ENCODE data around the gene PDLIM3. TPM values are rescaled to one million over a fixed set of nuclear protein-coding genes. Genes with fewer than 3 reads are reported as not detected.
A peak's percentile ranks its signal among the peaks of the same experiment; 100 is the strongest.

The PDLIM3 gene
- total RNA-seq, 1 donor from 2014 or later: 1.4 TPM

- H3K9ac ChIP-seq: no peak overlapping the region
- no peak for DNase-seq (ENCODE audit: low spot score)
- no peak overlapping the region for H3K27ac ChIP-seq
- Mint-ChIP-seq H3K27ac (no peak overlapping the region), H3K4me1 (peaks cover 8% of the 10 kb centered on the region), H3K4me3 (no peak overlapping the region), H3K36me3 (no peaks in the 10 kb centered on the region), H3K9me3 (no peaks in the 10 kb centered on the region), H3K27me3 (ENCODE audit: insufficient read depth, low read depth) (peaks cover 5% of the 10 kb centered on the region)
- TF ChIP-seq CTCF (IDR thresholded peaks at IDR 0.05) (no peak), EZH2phosphoT487 (IDR thresholded peaks at IDR 0.05) (no peak), EZH2 (IDR thresholded peaks at IDR 0.05) (no peak)
- H2AFZ ChIP-seq (replicated peaks): no peak overlapping the region
- H3K9me3 ChIP-seq (ENCODE audit: low read depth): no peaks in the 10 kb centered on the region
- H3K27me3 ChIP-seq: no peaks in the 10 kb centered on the region
- H3K79me2 ChIP-seq (ENCODE audit: low read depth): no peaks in the 10 kb centered on the region
- no peak overlapping the region for H3K4me2 ChIP-seq
- no peaks in the 10 kb centered on the region for H3K36me3 ChIP-seq
- H3K4me3 ChIP-seq: no peak overlapping the region
- no peaks in the 10 kb centered on the region for H4K20me1 ChIP-seq (ENCODE audit: low read depth)
- peaks cover 16% of the 10 kb centered on the region for H3K4me1 ChIP-seq
- H3F3A ChIP-seq (ENCODE audit: low read depth): no peaks in the 10 kb centered on the region
Observed at GRCh38 chr4:185548587-185548986, 13.3 kb upstream of the PDLIM3 start.

- TF ChIP-seq EZH2 (IDR thresholded peaks at IDR 0.05): no peak
- TF ChIP-seq EZH2phosphoT487 (IDR thresholded peaks at IDR 0.05): no peak
- TF ChIP-seq CTCF (IDR thresholded peaks at IDR 0.05): no peak
- Mint-ChIP-seq H3K27me3 (ENCODE audit: insufficient read depth, low read depth) (peaks cover 5% of the 10 kb centered on the region), H3K27ac (no peak overlapping the region), H3K4me3 (no peak overlapping the region), H3K9me3 (no peaks in the 10 kb centered on the region), H3K36me3 (no peaks in the 10 kb centered on the region), H3K4me1 (peaks cover 16% of the 10 kb centered on the region)
- no peaks in the 10 kb centered on the region for H3F3A ChIP-seq (ENCODE audit: low read depth)
- no peak overlapping the region for H3K27ac ChIP-seq
- H3K4me1 ChIP-seq: peaks cover 8% of the 10 kb centered on the region
- no peak overlapping the region for H3K9ac ChIP-seq
- no peaks in the 10 kb centered on the region for H3K27me3 ChIP-seq
- H3K36me3 ChIP-seq: no peaks in the 10 kb centered on the region
- H4K20me1 ChIP-seq (ENCODE audit: low read depth): no peaks in the 10 kb centered on the region
- no peaks in the 10 kb centered on the region for H3K79me2 ChIP-seq (ENCODE audit: low read depth)
- H3K9me3 ChIP-seq (ENCODE audit: low read depth): no peaks in the 10 kb centered on the region
- H3K4me3 ChIP-seq: no peak overlapping the region
- H2AFZ ChIP-seq (replicated peaks): no peak overlapping the region
- no peak overlapping the region for H3K4me2 ChIP-seq
- DNase-seq (ENCODE audit: low spot score): no peak
Observed at GRCh38 chr4:185546335-185546734, 11.0 kb upstream of the PDLIM3 start.

GRCh38 chr4:185542626-185543315 is 7.5 kb upstream of the PDLIM3 start:
- H3K27me3 ChIP-seq: no peaks in the 10 kb centered on the region
- H3K9me3 Mint-ChIP-seq: no peaks in the 10 kb centered on the region

More at GRCh38 chr4:185542626-185543315, 7.5 kb upstream of the PDLIM3 start:
- H3K9ac ChIP-seq: no peak overlapping the region
- no peak overlapping the region for H3K4me3 ChIP-seq
- H3F3A ChIP-seq (ENCODE audit: low read depth): no peaks in the 10 kb centered on the region
- peak overlapping the region; percentile 65 for H2AFZ ChIP-seq (replicated peaks)
- H3K4me1 ChIP-seq: peaks cover 6% of the 10 kb centered on the region
- no peak for DNase-seq (ENCODE audit: low spot score)
- H3K27me3 Mint-ChIP-seq (ENCODE audit: insufficient read depth, low read depth): peaks cover 4% of the 10 kb centered on the region
- no peak overlapping the region for H3K4me2 ChIP-seq
- H3K27ac Mint-ChIP-seq: no peak overlapping the region
- H3K79me2 ChIP-seq (ENCODE audit: low read depth): no peaks in the 10 kb centered on the region
- no peak overlapping the region for H3K4me3 Mint-ChIP-seq
- no peak for TF ChIP-seq CTCF (IDR thresholded peaks at IDR 0.05)
- TF ChIP-seq EZH2 (IDR thresholded peaks at IDR 0.05): no peak
- no peak for TF ChIP-seq EZH2phosphoT487 (IDR thresholded peaks at IDR 0.05)
- no peaks in the 10 kb centered on the region for H3K36me3 Mint-ChIP-seq
- no peak overlapping the region for H3K27ac ChIP-seq
- H4K20me1 ChIP-seq (ENCODE audit: low read depth): no peaks in the 10 kb centered on the region
- H3K36me3 ChIP-seq: no peaks in the 10 kb centered on the region
- H3K4me1 Mint-ChIP-seq: peaks cover 25% of the 10 kb centered on the region
- no peaks in the 10 kb centered on the region for H3K9me3 ChIP-seq (ENCODE audit: low read depth)
